Vagina (tissue), 2 donors: Measurements from ENCODE around the gene C16orf87.

Experiments used
- POLR2A ChIP-seq, 2 donors: fragments of 450-650 bp; IDR thresholded peaks; one replicate each; pipeline ENCODE4 v1.6.1; 2017; ENCODE audit warnings: antibody characterized with exemption in 2 of 2, mild to moderate bottlenecking in 2 of 2, moderate library complexity in 2 of 2
- POLR2AphosphoS5 ChIP-seq, 2 donors: sonication (generic); formaldehyde crosslinking; IDR thresholded peaks; one replicate each; pipeline ENCODE4 v1.9.0; 2017; ENCODE audit warnings: antibody characterized with exemption in 2 of 2, mild to moderate bottlenecking in 2 of 2, low read depth in 1 of 2; ENCODE audit not compliant: insufficient read depth in 1 of 2
- TF ChIP-seq, protein P1 (sequence below), 3 experiments: fragments of 450-650 bp in 2 of 3; fragments of 200-600 bp in 1 of 3; sonication (generic) in 1 of 3; IDR thresholded peaks; one replicate each; pipeline ENCODE4 v1.5.1; 2017 to 2019; ENCODE audit warnings: antibody characterized with exemption in 3 of 3, mild to moderate bottlenecking in 2 of 3, moderate library complexity in 2 of 3

DNA sequence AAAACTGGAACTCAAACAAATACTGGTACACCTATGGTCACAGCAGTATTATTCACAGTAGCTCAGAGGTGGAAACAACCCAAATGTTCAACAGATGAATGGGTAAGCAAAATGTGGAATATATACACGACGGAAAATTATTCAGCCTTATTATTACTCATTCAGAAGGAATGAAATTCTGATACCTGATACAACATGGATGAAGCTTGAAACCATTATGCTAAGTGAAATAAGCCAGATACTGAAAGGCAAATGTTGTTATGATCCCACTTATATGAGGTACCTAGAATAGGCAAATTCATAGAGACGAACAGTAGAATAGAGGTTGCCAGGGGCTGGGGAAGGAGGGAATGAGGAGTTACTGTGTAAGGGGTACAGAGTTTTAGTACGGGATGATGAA lies 55.8 kb downstream of the C16orf87 start:
- TF ChIP-seq POLR2A (IDR thresholded peaks at IDR 0.05): no peak
- no peak for TF ChIP-seq POLR2AphosphoS5 (IDR thresholded peaks at IDR 0.05; ENCODE audit: insufficient read depth in 1 of 2, low read depth in 1 of 2)
- TF ChIP-seq, protein P1, sequence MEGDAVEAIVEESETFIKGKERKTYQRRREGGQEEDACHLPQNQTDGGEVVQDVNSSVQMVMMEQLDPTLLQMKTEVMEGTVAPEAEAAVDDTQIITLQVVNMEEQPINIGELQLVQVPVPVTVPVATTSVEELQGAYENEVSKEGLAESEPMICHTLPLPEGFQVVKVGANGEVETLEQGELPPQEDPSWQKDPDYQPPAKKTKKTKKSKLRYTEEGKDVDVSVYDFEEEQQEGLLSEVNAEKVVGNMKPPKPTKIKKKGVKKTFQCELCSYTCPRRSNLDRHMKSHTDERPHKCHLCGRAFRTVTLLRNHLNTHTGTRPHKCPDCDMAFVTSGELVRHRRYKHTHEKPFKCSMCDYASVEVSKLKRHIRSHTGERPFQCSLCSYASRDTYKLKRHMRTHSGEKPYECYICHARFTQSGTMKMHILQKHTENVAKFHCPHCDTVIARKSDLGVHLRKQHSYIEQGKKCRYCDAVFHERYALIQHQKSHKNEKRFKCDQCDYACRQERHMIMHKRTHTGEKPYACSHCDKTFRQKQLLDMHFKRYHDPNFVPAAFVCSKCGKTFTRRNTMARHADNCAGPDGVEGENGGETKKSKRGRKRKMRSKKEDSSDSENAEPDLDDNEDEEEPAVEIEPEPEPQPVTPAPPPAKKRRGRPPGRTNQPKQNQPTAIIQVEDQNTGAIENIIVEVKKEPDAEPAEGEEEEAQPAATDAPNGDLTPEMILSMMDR (IDR thresholded peaks at IDR 0.05): no peak
